Upper lobe of left lung (tissue), 6 donors: ENCODE results near the gene NSMCE1. TPM values are rescaled to one million over a fixed set of nuclear protein-coding genes. Genes with fewer than 3 reads are reported as not detected.
A peak's percentile ranks its signal among the peaks of the same experiment; 100 is the strongest.

Experiments
- ATAC-seq, 2 donors: fragments of 200-7000 bp; cut with Tn5 transposase; one replicate each; pipeline ENCODE4 v1.9.1; 2022; ENCODE audit warnings: mild to moderate bottlenecking in 2 of 2, moderate library complexity in 2 of 2; ENCODE audit not compliant: low FRiP score in 2 of 2
- DNase-seq, 2 donors: peaks; one replicate each; pipeline ENCODE4 v3.0.0-alpha.2; 2019 to 2020
- H3K27ac ChIP-seq, 4 donors: fragments of 200-600 bp; sonication (generic); one replicate each; pipeline ENCODE4 v1.5.1; 2016 to 2019
- H3K27me3 ChIP-seq, 4 donors: fragments of 200-600 bp; sonication (generic); one replicate each; pipeline ENCODE4 v1.5.1; 2017 to 2019
- H3K36me3 ChIP-seq, 4 donors: fragments of 200-600 bp; sonication (generic); one replicate each; pipeline ENCODE4 v1.5.1; 2016 to 2019
- H3K4me1 ChIP-seq, 4 donors: fragments of 200-600 bp; sonication (generic); one replicate each; pipeline ENCODE4 v1.5.1; 2018 to 2019
- H3K4me3 ChIP-seq, 4 donors: fragments of 200-600 bp; sonication (generic); one replicate each; pipeline ENCODE4 v1.5.1; 2017 to 2019; ENCODE audit warnings: mild to moderate bottlenecking in 2 of 4, moderate library complexity in 1 of 4
- H3K9me3 ChIP-seq, 4 donors: fragments of 200-600 bp; sonication (generic); one replicate each; pipeline ENCODE4 v1.5.1; 2018 to 2019
- CTCF ChIP-seq, 6 experiments: fragments of 450-650 bp in 4 of 6; fragments of 200-600 bp in 2 of 6; sonication (generic) in 2 of 6; IDR thresholded peaks; one replicate each; pipeline ENCODE4 v1.5.1; 2016 to 2019; ENCODE audit warnings: antibody characterized with exemption in 6 of 6
- EP300 ChIP-seq, 4 donors: sonication (generic); formaldehyde crosslinking; IDR thresholded peaks; one replicate each; pipeline ENCODE4 v1.5.1; 2017; ENCODE audit warnings: antibody characterized with exemption in 4 of 4, control low read depth in 2 of 4
- POLR2A ChIP-seq, 4 donors: fragments of 450-650 bp; IDR thresholded peaks; one replicate each; pipeline ENCODE4 v1.5.1; 2016 to 2017; ENCODE audit warnings: antibody characterized with exemption in 4 of 4, mild to moderate bottlenecking in 2 of 4
- POLR2AphosphoS5 ChIP-seq, 2 donors: sonication (generic); formaldehyde crosslinking; IDR thresholded peaks; one replicate each; pipeline ENCODE4 v1.5.1; 2017; ENCODE audit warnings: antibody characterized with exemption in 2 of 2
- WGBS, 2 donors: methylation state at CpG; one replicate each; pipeline ENCODE4 v1.1.5; 2017 to 2018; 5-methylcytosine and 5-hydroxymethylcytosine counted together
- total RNA-seq, 6 donors: library from RNA; depleted of rRNA in 4 of 6; stranded (reverse); fragments of >200 nt in 4 of 6; gene quantifications; one replicate each; pipeline versions ENCODE4 v1.1.0 to v1.2.1, GENCODE V29; 2016 to 2021
- donor health status: DM: no; HTN: no; CAD: no; lungs with moderate emphysema.
- donor health status: DM: no; HTN: yes; CAD: no; lungs with severe emphysema.

Gene NSMCE1
- total RNA-seq, 6 donors from 2014 or later, result 14.7 to 50.6 (median 31.0) TPM

GRCh38 chr16:27239906-27240655 is 28.5 kb downstream of the NSMCE1 start:
- peak overlapping the region; percentile 71 to 95 (median 86) for H3K27ac ChIP-seq
- DNase-seq (peak in 1 of 2 donors; percentile 17), ATAC-seq (no peak)

GRCh38 chr16:27239026-27239425 is 29.5 kb downstream of the NSMCE1 start:
- no peaks in the 10 kb centered on the region for H3K9me3 ChIP-seq
- ATAC-seq, result no peak
- WGBS, 2 donors, result 94 to 100% methylated on average over 5 of the region's 5 CpGs
- peaks cover 83 to 93% (median 89%) of the 10 kb centered on the region in 4 donors for H3K4me1 ChIP-seq
- H3K4me3 ChIP-seq, result no peak overlapping the region
- no peak for TF ChIP-seq POLR2A (IDR thresholded peaks at IDR 0.05)
- TF ChIP-seq EP300 (IDR thresholded peaks at IDR 0.05), result no peak
- no peak for TF ChIP-seq POLR2AphosphoS5 (IDR thresholded peaks at IDR 0.05)
- TF ChIP-seq CTCF (IDR thresholded peaks at IDR 0.05), result no peak
- peak in 1 of 2 donors; percentile 19 for DNase-seq
- H3K27me3 ChIP-seq, result no peaks in the 10 kb centered on the region
- H3K27ac ChIP-seq, result peak overlapping the region; percentile 13 to 95 (median 64)
- peaks cover 0 to 2% (median 0%) of the 10 kb centered on the region in 4 donors for H3K36me3 ChIP-seq

More at GRCh38 chr16:27239906-27240655, 28.5 kb downstream of the NSMCE1 start:
- Histone ChIP-seq H3K27me3 (no peaks in the 10 kb centered on the region), H3K4me3 (no peak overlapping the region), H3K9me3 (no peaks in the 10 kb centered on the region), H3K4me1 (peaks cover 85 to 93% (median 90%) of the 10 kb centered on the region in 4 donors), H3K36me3 (no peaks in the 10 kb centered on the region)
- WGBS, 2 donors, result 66 to 87% methylated on average over 5 to 9 of the region's 9 CpGs
- TF ChIP-seq CTCF (IDR thresholded peaks at IDR 0.05) (no peak), POLR2A (IDR thresholded peaks at IDR 0.05) (no peak), POLR2AphosphoS5 (IDR thresholded peaks at IDR 0.05) (no peak), EP300 (IDR thresholded peaks at IDR 0.05) (no peak)

- Histone ChIP-seq H3K9me3 (no peaks in the 10 kb centered on the region), H3K27me3 (no peaks in the 10 kb centered on the region), H3K4me1 (peaks cover 78 to 91% (median 85%) of the 10 kb centered on the region in 4 donors), H3K4me3 (no peak overlapping the region), H3K27ac (peak overlapping the region; percentile 83 to 95 (median 87)), H3K36me3 (peaks cover 0 to 7% (median 3%) of the 10 kb centered on the region in 4 donors)
- 95 to 96% methylated on average over 2 of the region's 2 CpGs for WGBS, 2 donors
- ATAC-seq (no peak), DNase-seq (peak in 1 of 2 donors; percentile 16)
- no peak for TF ChIP-seq CTCF (IDR thresholded peaks at IDR 0.05)
- TF ChIP-seq POLR2AphosphoS5 (IDR thresholded peaks at IDR 0.05), result no peak
- no peak for TF ChIP-seq POLR2A (IDR thresholded peaks at IDR 0.05)
- no peak for TF ChIP-seq EP300 (IDR thresholded peaks at IDR 0.05)
These were observed 30.0 kb downstream of the NSMCE1 start for GRCh38 chr16:27238591-27238990.

- H3K9me3 ChIP-seq, result no peaks in the 10 kb centered on the region
- ATAC-seq (no peak), DNase-seq (peak in 1 of 2 donors; percentile 74)
- TF ChIP-seq EP300 (IDR thresholded peaks at IDR 0.05), result peak in 1 of 4 donors; percentile 24
- peak in 2 of 6 experiments; percentile 6 to 10 for TF ChIP-seq CTCF (IDR thresholded peaks at IDR 0.05)
- no peak for TF ChIP-seq POLR2A (IDR thresholded peaks at IDR 0.05)
- TF ChIP-seq POLR2AphosphoS5 (IDR thresholded peaks at IDR 0.05), result peak in 1 of 2 donors; percentile 48
- H3K27me3 ChIP-seq, result no peaks in the 10 kb centered on the region
- peaks cover 75 to 87% (median 80%) of the 10 kb centered on the region in 4 donors for H3K4me1 ChIP-seq
- H3K36me3 ChIP-seq, result peaks cover 0 to 12% (median 4%) of the 10 kb centered on the region in 4 donors
- H3K27ac ChIP-seq, result peak overlapping the region; percentile 83 to 95 (median 87)
- WGBS, 2 donors, result 41 to 61% methylated on average over 16 of the region's 16 CpGs
- H3K4me3 ChIP-seq, result peak overlapping the region in 1 of 4 donors; percentile 13
These were observed 30.5 kb downstream of the NSMCE1 start for GRCh38 chr16:27238016-27238587.
